Activated T-cell treated with anti-CD3 and anti-CD28 coated beads, Interleukin-2, amount 50 U/mL, for 4 hours (primary cell): ENCODE results near the gene CHD2. TPM values are rescaled to one million over a fixed set of nuclear protein-coding genes. Genes with fewer than 3 reads are reported as not detected.
"Not testable (repeated sequence)": the region's sequence is repeated elsewhere in the genome, so short reads cannot be mapped to it uniquely, and the experiment has no call there.

Experiments used
- ATAC-seq, 2 donors: fragments of 200-7000 bp; cut with Tn5 transposase; one replicate each; pipeline ENCODE4 v1.10.0; 2021
- DNase-seq: peaks from one replicate; pipeline ENCODE4 v3.0.0-alpha.2; 2020
- H3K27me3 Mint-ChIP-seq: one replicate; pipeline ENCODE4 v1.8.0; 2021; ENCODE audit warnings: low read depth, mixed read lengths
- H3K36me3 Mint-ChIP-seq: one replicate; pipeline ENCODE4 v1.8.0; 2022; ENCODE audit warnings: mixed read lengths; ENCODE audit not compliant: insufficient read depth
- H3K4me1 Mint-ChIP-seq: one replicate; pipeline ENCODE4 v1.8.0; 2021; ENCODE audit warnings: low read depth, mixed read lengths
- H3K4me3 Mint-ChIP-seq: one replicate; pipeline ENCODE4 v1.8.0; 2021; ENCODE audit warnings: mild to moderate bottlenecking, moderate library complexity, mixed read lengths
- H3K9me3 Mint-ChIP-seq: one replicate; pipeline ENCODE4 v1.8.0; 2021; ENCODE audit warnings: mixed read lengths
- total RNA-seq, 3 donors: library from RNA; stranded (reverse); gene quantifications; one replicate each; pipeline ENCODE4 v1.2.1, GENCODE V29; 2021

The CHD2 gene
- total RNA-seq, 3 donors from 2014 or later = 58.0 to 67.7 (median 59.7) TPM

- peak; percentile 45 for DNase-seq
These were observed 6.5 kb downstream of the CHD2 start for GRCh38 chr15:92906563-92907081.

GRCh38 chr15:92907229-92907628, 7.1 kb downstream of the CHD2 start:
- DNase-seq = no peak
- Mint-ChIP-seq H3K27me3 (no peaks in the 10 kb centered on the region), H3K4me3 (peak overlapping the region; percentile 86), H3K4me1 (peaks cover 78% of the 10 kb centered on the region), H3K9me3 (no peaks in the 10 kb centered on the region), H3K36me3 (peaks cover 40% of the 10 kb centered on the region)
- peak in 1 of 2 donors; percentile 6 for ATAC-seq

More at GRCh38 chr15:92906563-92907081, 6.5 kb downstream of the CHD2 start:
- Mint-ChIP-seq H3K4me3 (peak overlapping the region; percentile 86), H3K9me3 (no peaks in the 10 kb centered on the region), H3K36me3 (peaks cover 35% of the 10 kb centered on the region), H3K27me3 (no peaks in the 10 kb centered on the region), H3K4me1 (peaks cover 72% of the 10 kb centered on the region)
- ATAC-seq = peak; percentile 62 to 66

- Mint-ChIP-seq H3K9me3 (no peaks in the 10 kb centered on the region), H3K27me3 (no peaks in the 10 kb centered on the region), H3K4me3 (peak overlapping the region; percentile 86), H3K4me1 (peaks cover 80% of the 10 kb centered on the region), H3K36me3 (peaks cover 36% of the 10 kb centered on the region)
- DNase-seq (peak; percentile 32), ATAC-seq (peak in 1 of 2 donors; percentile 10)
These were observed 8.0 kb downstream of the CHD2 start for GRCh38 chr15:92907896-92908712.

- Mint-ChIP-seq H3K27me3 (no peaks in the 10 kb centered on the region), H3K4me3 (peak overlapping the region; percentile 86)
- DNase-seq = no peak
These were observed 8.6 kb downstream of the CHD2 start for GRCh38 chr15:92908713-92909057.

GRCh38 chr15:92909136-92909781, 9.1 kb downstream of the CHD2 start:
- Mint-ChIP-seq H3K9me3 (no peaks in the 10 kb centered on the region), H3K36me3 (peaks cover 33% of the 10 kb centered on the region), H3K4me3 (peak overlapping the region; percentile 86), H3K4me1 (peaks cover 90% of the 10 kb centered on the region), H3K27me3 (no peaks in the 10 kb centered on the region)
- DNase-seq = no peak
- no peak for ATAC-seq

More at GRCh38 chr15:92908713-92909057, 8.6 kb downstream of the CHD2 start:
- Mint-ChIP-seq H3K36me3 (peaks cover 36% of the 10 kb centered on the region), H3K4me1 (peaks cover 84% of the 10 kb centered on the region), H3K9me3 (no peaks in the 10 kb centered on the region)
- ATAC-seq = no peak

- H3K27me3 Mint-ChIP-seq = no peaks in the 10 kb centered on the region
- DNase-seq (no peak), ATAC-seq (no peak)
- H3K36me3 Mint-ChIP-seq = peaks cover 31% of the 10 kb centered on the region
- H3K9me3 Mint-ChIP-seq = no peaks in the 10 kb centered on the region
- H3K4me1 Mint-ChIP-seq = peaks cover 92% of the 10 kb centered on the region
- peak overlapping the region; percentile 47 for H3K4me3 Mint-ChIP-seq
These were observed 10.3 kb downstream of the CHD2 start for GRCh38 chr15:92910451-92910850.

GRCh38 chr15:92914103-92914499, 14.0 kb downstream of the CHD2 start:
- Mint-ChIP-seq H3K4me1 (peaks cover 81% of the 10 kb centered on the region), H3K27me3 (no peaks in the 10 kb centered on the region), H3K9me3 (no peaks in the 10 kb centered on the region), H3K4me3 (peak overlapping the region; percentile 77), H3K36me3 (peaks cover 40% of the 10 kb centered on the region)
- no peak for ATAC-seq
- no peak for DNase-seq

- Mint-ChIP-seq H3K4me3 (peak overlapping the region; percentile 77), H3K36me3 (peaks cover 40% of the 10 kb centered on the region), H3K9me3 (no peaks in the 10 kb centered on the region), H3K27me3 (no peaks in the 10 kb centered on the region), H3K4me1 (peaks cover 79% of the 10 kb centered on the region)
- DNase-seq = no peak
- peak; percentile 59 to 68 for ATAC-seq
These were observed 14.7 kb downstream of the CHD2 start for GRCh38 chr15:92914768-92915221.

GRCh38 chr15:92915766-92916435, 15.8 kb downstream of the CHD2 start:
- Mint-ChIP-seq H3K9me3 (no peaks in the 10 kb centered on the region), H3K36me3 (peaks cover 39% of the 10 kb centered on the region), H3K4me3 (peak overlapping the region; percentile 58), H3K27me3 (no peaks in the 10 kb centered on the region), H3K4me1 (peaks cover 82% of the 10 kb centered on the region)
- ATAC-seq = peak; percentile 26 to 39
- DNase-seq = no peak

GRCh38 chr15:92917598-92918407, 17.7 kb downstream of the CHD2 start:
- Mint-ChIP-seq H3K4me1 (peaks cover 84% of the 10 kb centered on the region), H3K27me3 (no peaks in the 10 kb centered on the region), H3K36me3 (peaks cover 35% of the 10 kb centered on the region), H3K9me3 (no peaks in the 10 kb centered on the region), H3K4me3 (no peak overlapping the region)
- DNase-seq (peak; percentile 92), ATAC-seq (peak; percentile 18 to 23)

- H3K4me3 Mint-ChIP-seq, H3K27me3 Mint-ChIP-seq, DNase-seq, ATAC-seq, H3K9me3 Mint-ChIP-seq: not testable (repeated sequence)
- Mint-ChIP-seq H3K36me3 (peaks cover 32% of the 10 kb centered on the region), H3K4me1 (peaks cover 84% of the 10 kb centered on the region)
These were observed 18.8 kb downstream of the CHD2 start for GRCh38 chr15:92918881-92919280.

- Mint-ChIP-seq H3K9me3 (no peaks in the 10 kb centered on the region), H3K4me1 (peaks cover 85% of the 10 kb centered on the region), H3K27me3 (no peaks in the 10 kb centered on the region), H3K4me3 (peak overlapping the region; percentile 6), H3K36me3 (peaks cover 41% of the 10 kb centered on the region)
- DNase-seq (no peak), ATAC-seq (no peak)
These were observed 20.6 kb downstream of the CHD2 start for GRCh38 chr15:92920595-92921161.
